Activated T-helper 17 cell treated with anti-CD3 and anti-CD28 coated beads, Interleukin-2, amount 50 U/mL, for 72 hours (primary cell): Measurements from ENCODE around the gene PRKG2. TPM values are rescaled to one million over a fixed set of nuclear protein-coding genes. Genes with fewer than 3 reads are reported as not detected.

Experiments used
- ATAC-seq: fragments of 150-1000 bp; cut with Tn5 transposase; replicated peaks from 2 replicates; pipeline ENCODE4 v1.10.0; 2021; ENCODE audit warnings: mild to moderate bottlenecking, moderate library complexity
- H3K27ac Mint-ChIP-seq: one replicate; pipeline ENCODE4 v1.8.0; 2022; ENCODE audit warnings: mixed read lengths
- H3K27me3 Mint-ChIP-seq: one replicate; pipeline ENCODE4 v1.8.0; 2022; ENCODE audit warnings: mixed read lengths
- H3K36me3 Mint-ChIP-seq: one replicate; pipeline ENCODE4 v1.8.0; 2022; ENCODE audit warnings: low read depth, mild to moderate bottlenecking, mixed read lengths
- H3K4me1 Mint-ChIP-seq: one replicate; pipeline ENCODE4 v1.8.0; 2022; ENCODE audit warnings: mixed read lengths
- H3K4me3 Mint-ChIP-seq: one replicate; pipeline ENCODE4 v1.8.0; 2022; ENCODE audit warnings: mild to moderate bottlenecking, mixed read lengths
- H3K9me3 Mint-ChIP-seq: one replicate; pipeline ENCODE4 v1.8.0; 2022; ENCODE audit warnings: mixed read lengths
- total RNA-seq, 2 donors: library from RNA; stranded (reverse); gene quantifications; one replicate each; pipeline ENCODE4 v1.2.3, GENCODE V29; 2022

Gene PRKG2
- total RNA-seq, 2 donors from 2014 or later = 0.66 TPM; not detected in 1

- Mint-ChIP-seq H3K27me3 (peaks cover 4% of the 10 kb centered on the region), H3K4me3 (no peak overlapping the region), H3K36me3 (no peaks in the 10 kb centered on the region), H3K4me1 (no peaks in the 10 kb centered on the region), H3K27ac (no peak overlapping the region), H3K9me3 (no peaks in the 10 kb centered on the region)
- ATAC-seq = no peak
Measured at GRCh38 chr4:81199831-81200230, 15.2 kb downstream of the PRKG2 start.

- peaks cover under 1% of the 10 kb centered on the region for H3K27me3 Mint-ChIP-seq
- no peak overlapping the region for H3K27ac Mint-ChIP-seq
- H3K4me1 Mint-ChIP-seq = no peaks in the 10 kb centered on the region
- H3K36me3 Mint-ChIP-seq = no peaks in the 10 kb centered on the region
- no peak overlapping the region for H3K4me3 Mint-ChIP-seq
- ATAC-seq = peak; percentile 43
- H3K9me3 Mint-ChIP-seq = no peaks in the 10 kb centered on the region
Measured at GRCh38 chr4:81198609-81199008, 16.4 kb downstream of the PRKG2 start.

GRCh38 chr4:81197864-81198524 lies 17.0 kb downstream of the PRKG2 start:
- Mint-ChIP-seq H3K4me1 (no peaks in the 10 kb centered on the region), H3K36me3 (no peaks in the 10 kb centered on the region), H3K27ac (no peak overlapping the region), H3K4me3 (no peak overlapping the region), H3K9me3 (no peaks in the 10 kb centered on the region), H3K27me3 (no peaks in the 10 kb centered on the region)
- no peak for ATAC-seq

DNA sequence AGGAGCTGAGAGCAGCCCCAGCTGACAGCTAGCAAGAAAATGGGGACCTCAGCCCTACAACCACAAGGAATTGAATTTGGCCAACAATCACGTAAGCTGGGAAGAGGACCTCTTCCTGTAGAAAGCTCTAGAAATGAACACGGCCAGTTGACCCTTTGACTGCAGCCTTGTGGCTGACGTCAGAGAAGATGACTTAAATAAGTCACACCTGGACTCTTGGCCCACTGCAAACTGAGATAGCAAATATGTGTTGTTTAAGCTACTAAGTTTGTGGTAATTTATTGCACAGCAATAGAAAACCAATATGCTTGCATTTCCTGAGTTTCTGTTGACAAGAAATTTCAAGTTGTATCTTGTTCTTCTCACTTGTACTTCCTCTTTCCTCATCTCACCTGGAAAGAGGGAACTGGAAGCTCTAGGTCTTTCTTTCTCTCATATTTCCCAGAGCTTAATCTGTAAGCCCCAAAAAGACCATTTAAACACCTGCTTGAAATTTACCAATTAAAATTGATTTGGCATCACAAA lies 18.8 kb downstream of the PRKG2 start:
- no peaks in the 10 kb centered on the region for H3K36me3 Mint-ChIP-seq
- no peak for ATAC-seq
- no peaks in the 10 kb centered on the region for H3K27me3 Mint-ChIP-seq
- H3K9me3 Mint-ChIP-seq = no peaks in the 10 kb centered on the region
- no peak overlapping the region for H3K4me3 Mint-ChIP-seq
- H3K4me1 Mint-ChIP-seq = no peaks in the 10 kb centered on the region
- H3K27ac Mint-ChIP-seq = no peak overlapping the region

- Mint-ChIP-seq H3K27ac (no peak overlapping the region), H3K9me3 (no peaks in the 10 kb centered on the region), H3K4me3 (no peak overlapping the region), H3K27me3 (no peaks in the 10 kb centered on the region), H3K4me1 (no peaks in the 10 kb centered on the region), H3K36me3 (no peaks in the 10 kb centered on the region)
- no peak for ATAC-seq
Measured at GRCh38 chr4:81195475-81195874, 19.5 kb downstream of the PRKG2 start.

DNA sequence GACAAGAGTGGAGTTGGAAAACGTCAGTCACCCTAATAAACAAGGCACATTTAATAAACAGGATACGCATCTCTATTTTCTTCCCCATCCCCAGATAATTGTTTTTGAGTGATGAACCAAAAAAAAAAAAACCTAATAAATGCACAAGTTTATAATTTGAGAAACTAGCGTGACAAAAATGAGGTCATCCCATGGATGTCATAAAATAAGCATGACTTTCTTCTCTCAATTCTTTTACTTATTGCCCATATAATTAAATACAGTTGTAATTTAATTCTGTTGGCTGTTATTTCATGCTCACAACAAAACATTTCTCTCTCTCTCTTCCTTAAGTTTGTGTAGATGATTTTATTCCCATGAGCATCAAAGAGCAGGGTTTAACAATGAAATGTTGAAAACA lies 20.7 kb downstream of the PRKG2 start:
- Mint-ChIP-seq H3K27ac (no peak overlapping the region), H3K4me3 (no peak overlapping the region), H3K9me3 (no peaks in the 10 kb centered on the region), H3K36me3 (no peaks in the 10 kb centered on the region), H3K4me1 (no peaks in the 10 kb centered on the region), H3K27me3 (no peaks in the 10 kb centered on the region)
- no peak for ATAC-seq

DNA sequence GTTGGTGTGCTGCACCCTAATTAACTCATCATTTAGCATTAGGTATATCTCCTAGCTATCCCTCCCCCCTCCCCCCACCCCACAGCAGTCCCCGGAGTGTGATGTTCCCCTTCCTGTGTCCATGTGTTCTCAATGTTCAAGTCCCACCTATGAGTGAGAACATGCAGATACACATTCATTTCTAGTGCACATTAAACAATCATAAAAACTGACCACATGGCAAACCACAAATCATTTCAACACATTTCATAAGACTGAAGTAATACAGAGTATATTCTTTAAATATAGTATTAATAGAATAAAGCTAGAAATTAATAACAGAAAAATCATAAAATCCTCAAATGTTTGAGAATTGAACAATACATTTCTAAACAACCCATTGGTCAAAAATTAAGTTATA lies 34.1 kb downstream of the PRKG2 start:
- Mint-ChIP-seq H3K4me3 (no peak overlapping the region), H3K27me3 (peaks cover 6% of the 10 kb centered on the region), H3K9me3 (peaks cover 4% of the 10 kb centered on the region), H3K27ac (no peak overlapping the region), H3K4me1 (no peaks in the 10 kb centered on the region), H3K36me3 (no peaks in the 10 kb centered on the region)
- no peak for ATAC-seq

DNA sequence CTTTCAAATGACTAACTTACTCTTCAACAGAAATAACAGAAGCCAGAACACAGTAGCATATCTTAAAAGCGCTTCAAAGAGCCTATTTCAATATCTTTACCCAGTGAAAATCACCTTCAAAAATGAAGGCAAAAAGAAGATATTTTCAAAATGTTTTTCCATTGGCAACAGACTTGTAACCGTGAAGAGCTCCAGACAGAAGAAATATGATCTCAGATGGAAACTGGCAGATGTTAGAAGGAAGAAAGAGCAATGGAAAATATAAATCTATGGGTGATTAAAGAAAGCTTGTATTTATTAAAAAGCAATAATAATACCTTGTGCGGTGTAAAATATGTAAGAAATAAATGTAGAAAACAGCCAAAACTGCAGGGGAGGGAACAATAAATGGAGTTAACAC lies 35.7 kb downstream of the PRKG2 start:
- no peaks in the 10 kb centered on the region for H3K36me3 Mint-ChIP-seq
- peaks cover 4% of the 10 kb centered on the region for H3K9me3 Mint-ChIP-seq
- H3K4me1 Mint-ChIP-seq = no peaks in the 10 kb centered on the region
- H3K4me3 Mint-ChIP-seq = no peak overlapping the region
- peaks cover 6% of the 10 kb centered on the region for H3K27me3 Mint-ChIP-seq
- H3K27ac Mint-ChIP-seq = no peak overlapping the region
- no peak for ATAC-seq

DNA sequence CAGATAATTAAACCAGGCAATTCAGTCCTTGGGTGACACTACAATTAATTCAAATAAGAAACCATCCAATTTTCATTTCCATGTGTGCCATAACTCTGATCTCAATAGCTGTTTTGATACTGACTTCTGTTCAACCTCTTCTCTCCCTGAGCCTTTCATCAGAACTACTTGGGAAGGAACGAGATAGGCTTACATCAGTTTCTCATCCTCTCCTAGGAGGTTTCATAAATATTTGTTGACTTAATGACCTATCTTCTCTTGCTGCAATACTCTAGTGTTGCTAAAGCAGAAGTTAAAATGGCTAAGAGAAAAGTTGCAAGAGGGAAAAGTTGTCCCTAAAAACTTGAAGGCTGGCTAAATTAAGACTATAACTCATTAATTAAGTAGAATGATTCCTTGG lies 41.8 kb downstream of the PRKG2 start:
- Mint-ChIP-seq H3K27me3 (no peaks in the 10 kb centered on the region), H3K4me3 (no peak overlapping the region), H3K27ac (no peak overlapping the region), H3K36me3 (no peaks in the 10 kb centered on the region), H3K9me3 (peaks cover under 1% of the 10 kb centered on the region), H3K4me1 (no peaks in the 10 kb centered on the region)
- ATAC-seq = no peak

GRCh38 chr4:81166458-81167160 lies 48.4 kb downstream of the PRKG2 start:
- Mint-ChIP-seq H3K4me3 (no peak overlapping the region), H3K27ac (no peak overlapping the region), H3K36me3 (no peaks in the 10 kb centered on the region), H3K9me3 (no peaks in the 10 kb centered on the region), H3K4me1 (no peaks in the 10 kb centered on the region), H3K27me3 (peaks cover 3% of the 10 kb centered on the region)
- ATAC-seq = no peak

DNA sequence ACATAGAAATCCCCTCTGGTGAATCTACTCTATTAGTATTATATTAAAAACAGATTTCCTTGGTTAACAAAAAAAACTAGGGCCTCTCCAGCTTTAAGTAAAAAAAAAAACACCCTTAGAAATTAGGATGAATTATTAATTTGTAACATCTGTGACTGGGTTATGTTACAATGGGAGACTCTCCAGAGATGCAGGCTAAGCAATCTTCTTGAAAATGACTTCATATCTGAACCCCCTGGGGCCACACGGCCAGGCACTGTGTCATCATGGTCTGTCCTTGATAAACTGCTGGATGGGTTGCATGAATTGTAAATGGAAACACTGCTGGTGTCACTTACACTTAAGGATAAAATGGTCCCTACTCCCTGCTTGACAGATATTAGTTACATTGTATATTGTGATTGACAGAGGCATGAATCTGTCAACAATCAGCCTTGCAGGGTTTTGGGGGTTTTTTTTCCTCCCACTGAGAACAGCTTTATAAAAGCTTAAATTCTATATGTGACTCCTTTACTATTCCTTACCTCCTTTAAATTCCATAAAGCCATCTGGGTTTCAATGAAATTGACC lies 49.1 kb downstream of the PRKG2 start:
- H3K9me3 Mint-ChIP-seq = no peaks in the 10 kb centered on the region
- peaks cover 3% of the 10 kb centered on the region for H3K27me3 Mint-ChIP-seq
- no peak overlapping the region for H3K27ac Mint-ChIP-seq
- ATAC-seq = no peak
- no peaks in the 10 kb centered on the region for H3K36me3 Mint-ChIP-seq
- no peaks in the 10 kb centered on the region for H3K4me1 Mint-ChIP-seq
- no peak overlapping the region for H3K4me3 Mint-ChIP-seq

DNA sequence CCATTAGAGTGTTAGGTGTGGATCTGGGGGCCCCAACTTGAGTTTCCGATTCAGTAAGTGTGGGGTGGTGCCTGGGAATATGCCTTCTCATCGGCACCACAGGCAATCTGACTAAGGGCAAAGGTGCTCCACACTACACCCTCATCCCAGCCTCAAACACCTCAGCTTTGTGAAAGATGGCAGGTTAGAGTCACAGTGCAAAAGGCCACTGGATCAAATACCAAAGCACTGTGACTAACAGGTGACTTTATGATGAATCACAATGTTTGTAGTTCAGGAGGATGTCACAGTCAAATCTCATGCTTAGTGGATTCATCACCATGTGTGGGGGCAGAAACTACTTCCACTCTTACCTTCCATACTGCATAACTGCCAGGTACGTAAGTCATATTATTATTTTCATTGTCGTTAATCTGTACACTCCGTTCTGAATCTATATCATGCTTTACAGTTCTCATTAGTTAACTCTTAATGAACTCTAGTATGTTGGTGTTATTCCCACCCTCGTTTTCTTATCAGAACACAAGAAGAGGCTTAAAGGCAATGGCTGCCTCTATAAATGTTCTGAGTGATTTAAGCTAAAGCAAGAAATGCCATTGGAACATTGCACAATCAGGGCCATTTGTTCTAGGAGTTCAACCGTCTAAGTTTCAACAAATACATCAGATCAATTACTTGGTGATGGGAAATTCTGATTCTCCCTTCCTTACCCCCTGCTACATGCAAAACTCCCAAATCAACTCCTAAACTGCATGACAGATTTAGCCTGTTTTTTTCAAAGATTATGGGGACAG lies 50.2 kb downstream of the PRKG2 start:
- H3K36me3 Mint-ChIP-seq = no peaks in the 10 kb centered on the region
- H3K9me3 Mint-ChIP-seq = no peaks in the 10 kb centered on the region
- peaks cover 3% of the 10 kb centered on the region for H3K27me3 Mint-ChIP-seq
- no peak overlapping the region for H3K27ac Mint-ChIP-seq
- no peak overlapping the region for H3K4me3 Mint-ChIP-seq
- no peaks in the 10 kb centered on the region for H3K4me1 Mint-ChIP-seq
- ATAC-seq = peak; percentile 96

DNA sequence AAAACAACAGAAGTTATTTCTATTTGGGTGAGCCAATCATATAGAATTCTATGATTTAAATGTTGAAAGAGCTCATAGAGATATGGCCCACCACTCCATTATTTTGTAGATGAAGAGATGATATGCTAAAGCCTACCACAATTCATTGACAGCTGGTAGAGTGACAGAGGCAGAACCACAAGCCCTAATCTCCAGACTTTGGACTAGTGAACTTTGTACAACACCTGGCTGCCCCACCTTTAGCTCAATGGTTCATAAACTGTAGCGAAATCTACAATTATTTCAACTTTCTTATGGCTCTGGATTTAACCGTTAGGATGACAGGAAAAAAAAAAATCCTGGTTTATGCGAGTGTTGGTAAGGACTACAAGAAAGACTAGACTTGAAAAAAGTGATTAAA lies 50.9 kb downstream of the PRKG2 start:
- no peaks in the 10 kb centered on the region for H3K9me3 Mint-ChIP-seq
- no peaks in the 10 kb centered on the region for H3K36me3 Mint-ChIP-seq
- no peaks in the 10 kb centered on the region for H3K4me1 Mint-ChIP-seq
- ATAC-seq = no peak
- peaks cover 3% of the 10 kb centered on the region for H3K27me3 Mint-ChIP-seq
- no peak overlapping the region for H3K4me3 Mint-ChIP-seq
- no peak overlapping the region for H3K27ac Mint-ChIP-seq

- H3K36me3 Mint-ChIP-seq = no peaks in the 10 kb centered on the region
- H3K4me1 Mint-ChIP-seq = no peaks in the 10 kb centered on the region
- H3K4me3 Mint-ChIP-seq = no peak overlapping the region
- peaks cover 3% of the 10 kb centered on the region for H3K27me3 Mint-ChIP-seq
- no peaks in the 10 kb centered on the region for H3K9me3 Mint-ChIP-seq
- H3K27ac Mint-ChIP-seq = no peak overlapping the region
- no peak for ATAC-seq
Measured at GRCh38 chr4:81162752-81163458, 52.1 kb downstream of the PRKG2 start.
